Duodenal mucosa (tissue), 2 donors: ENCODE results near the gene SEC14L1.

Experiments used
- H3K27ac ChIP-seq: one replicate; pipeline ENCODE4 v1.7.0; 2013; ENCODE audit warnings: low read depth, low read length
- H3K27me3 ChIP-seq, 2 donors: one replicate each; pipeline ENCODE4 v1.7.0; 2013; ENCODE audit warnings: low read length in 2 of 2, control low read depth in 1 of 2; ENCODE audit not compliant: insufficient read depth in 2 of 2, control insufficient read depth in 1 of 2
- H3K36me3 ChIP-seq, 2 donors: one replicate each; pipeline ENCODE4 v1.7.0; 2013; ENCODE audit warnings: low read length in 2 of 2, control low read depth in 1 of 2; ENCODE audit not compliant: insufficient read depth in 2 of 2, control insufficient read depth in 1 of 2
- H3K4me1 ChIP-seq, 2 donors: one replicate each; pipeline ENCODE4 v1.7.0; 2013; ENCODE audit warnings: low read length in 2 of 2, control low read depth in 1 of 2; ENCODE audit not compliant: insufficient read depth in 2 of 2, control insufficient read depth in 1 of 2
- H3K4me3 ChIP-seq, 2 donors: one replicate each; pipeline ENCODE4 v1.7.0; 2013; ENCODE audit warnings: low read length in 2 of 2, low read depth in 1 of 2
- H3K9ac ChIP-seq, 2 donors: one replicate each; pipeline ENCODE4 v1.7.0; 2013; ENCODE audit warnings: low read length in 2 of 2, low read depth in 1 of 2
- H3K9me3 ChIP-seq, 2 donors: one replicate each; pipeline ENCODE4 v1.7.0; 2013; ENCODE audit warnings: low read length in 2 of 2, control low read depth in 1 of 2; ENCODE audit not compliant: control insufficient read depth in 1 of 2

Gene SEC14L1

DNA sequence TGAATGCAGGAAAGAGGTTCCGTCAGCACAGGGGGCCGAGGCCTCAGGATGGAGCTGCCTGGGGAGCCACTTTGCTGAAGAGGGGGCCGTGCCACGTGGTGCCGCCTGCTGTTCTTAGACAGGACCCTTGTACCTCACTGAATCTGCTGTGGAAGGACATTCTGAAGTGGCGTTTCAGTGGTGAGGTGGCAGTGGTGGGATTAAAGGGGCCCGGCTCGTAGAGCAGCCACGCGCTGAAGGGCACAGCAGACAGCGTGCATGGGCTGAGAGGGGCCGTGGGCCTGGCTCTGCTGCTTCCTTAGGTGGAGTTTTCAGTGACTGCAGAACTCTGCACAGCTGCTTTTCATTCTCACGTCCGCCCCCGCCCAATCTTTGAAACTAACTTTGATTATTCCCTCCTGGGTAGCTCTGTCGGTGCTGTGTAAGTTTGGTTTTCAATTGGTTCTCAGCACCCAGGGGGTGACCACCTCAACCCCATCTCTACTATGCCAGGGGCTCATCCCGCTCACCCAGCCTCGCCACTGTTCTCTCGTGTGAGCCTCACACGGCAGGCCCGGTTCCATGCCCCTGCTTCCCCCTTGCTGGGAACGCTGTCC lies 70.3 kb downstream of the SEC14L1 start:
- peaks cover 6 to 10% of the 10 kb centered on the region in 2 donors for H3K4me1 ChIP-seq
- no peak overlapping the region for H3K27ac ChIP-seq
- peaks cover 53 to 81% of the 10 kb centered on the region in 2 donors for H3K36me3 ChIP-seq
- H3K9me3 ChIP-seq, result no peaks in the 10 kb centered on the region
- H3K4me3 ChIP-seq, result no peak overlapping the region
- H3K27me3 ChIP-seq, result no peaks in the 10 kb centered on the region
- H3K9ac ChIP-seq, result no peak overlapping the region

DNA sequence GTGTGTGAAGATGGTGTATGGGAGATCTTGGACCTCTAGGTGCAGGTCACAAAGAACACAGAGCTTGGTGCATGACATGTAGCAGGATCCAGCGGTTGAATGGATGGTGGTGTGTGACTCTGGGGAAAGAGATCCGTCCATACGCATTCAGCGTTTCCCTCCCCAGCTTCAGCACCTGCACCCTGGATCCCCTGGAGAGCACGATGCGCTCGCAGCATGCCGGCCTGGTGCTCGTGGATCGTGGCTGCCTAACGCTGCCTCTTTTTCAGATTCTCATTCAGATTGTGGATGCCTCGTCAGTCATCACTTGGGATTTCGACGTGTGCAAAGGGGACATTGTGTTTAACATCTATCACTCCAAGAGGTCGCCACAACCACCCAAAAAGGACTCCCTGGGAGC lies 70.9 kb downstream of the SEC14L1 start:
- no peak overlapping the region for H3K4me3 ChIP-seq
- H3K4me1 ChIP-seq, result peaks cover 6 to 10% of the 10 kb centered on the region in 2 donors
- H3K27ac ChIP-seq, result no peak overlapping the region
- H3K9me3 ChIP-seq, result no peaks in the 10 kb centered on the region
- no peak overlapping the region for H3K9ac ChIP-seq
- peaks cover 47 to 79% of the 10 kb centered on the region in 2 donors for H3K36me3 ChIP-seq
- H3K27me3 ChIP-seq, result no peaks in the 10 kb centered on the region

DNA sequence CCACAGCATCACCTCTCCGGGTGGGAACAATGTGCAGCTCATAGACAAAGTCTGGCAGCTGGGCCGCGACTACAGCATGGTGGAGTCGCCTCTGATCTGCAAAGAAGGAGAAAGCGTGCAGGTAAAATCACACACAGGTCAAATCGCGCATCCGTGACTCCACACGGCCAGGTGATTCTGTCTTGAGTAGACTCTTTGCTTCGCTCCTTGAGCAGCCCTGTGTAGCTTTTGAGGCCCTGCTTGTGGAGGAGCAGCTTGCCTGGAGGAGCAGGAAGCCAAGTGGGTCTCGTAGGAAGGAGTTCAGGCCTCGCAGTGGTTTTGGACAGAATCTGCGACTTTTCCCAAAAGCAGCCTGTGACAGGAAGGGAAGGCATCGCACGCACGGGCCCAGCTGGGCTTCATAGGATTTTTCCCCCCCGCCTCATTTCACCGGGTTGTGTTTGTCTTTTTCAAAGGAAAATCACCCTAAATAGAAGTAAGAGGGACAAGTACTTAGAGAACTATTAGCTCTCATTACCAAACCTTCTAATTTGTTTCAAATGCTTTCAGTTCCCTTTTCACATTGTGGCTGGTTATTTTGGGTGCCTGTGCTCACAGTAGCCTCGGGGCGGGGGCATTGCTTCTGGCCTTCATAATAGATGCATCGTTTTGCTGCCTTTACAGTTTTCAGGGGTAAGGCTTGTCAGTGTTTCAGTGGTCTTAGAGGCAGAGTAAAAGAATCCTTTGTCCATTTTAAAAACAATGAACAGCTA lies 71.5 kb downstream of the SEC14L1 start:
- H3K9me3 ChIP-seq, result no peaks in the 10 kb centered on the region
- peaks cover 8 to 11% of the 10 kb centered on the region in 2 donors for H3K4me1 ChIP-seq
- no peak overlapping the region for H3K27ac ChIP-seq
- H3K9ac ChIP-seq, result peak overlapping the region in 1 of 2 donors; percentile 12
- H3K4me3 ChIP-seq, result no peak overlapping the region
- H3K36me3 ChIP-seq, result peaks cover 48 to 82% of the 10 kb centered on the region in 2 donors
- H3K27me3 ChIP-seq, result no peaks in the 10 kb centered on the region

DNA sequence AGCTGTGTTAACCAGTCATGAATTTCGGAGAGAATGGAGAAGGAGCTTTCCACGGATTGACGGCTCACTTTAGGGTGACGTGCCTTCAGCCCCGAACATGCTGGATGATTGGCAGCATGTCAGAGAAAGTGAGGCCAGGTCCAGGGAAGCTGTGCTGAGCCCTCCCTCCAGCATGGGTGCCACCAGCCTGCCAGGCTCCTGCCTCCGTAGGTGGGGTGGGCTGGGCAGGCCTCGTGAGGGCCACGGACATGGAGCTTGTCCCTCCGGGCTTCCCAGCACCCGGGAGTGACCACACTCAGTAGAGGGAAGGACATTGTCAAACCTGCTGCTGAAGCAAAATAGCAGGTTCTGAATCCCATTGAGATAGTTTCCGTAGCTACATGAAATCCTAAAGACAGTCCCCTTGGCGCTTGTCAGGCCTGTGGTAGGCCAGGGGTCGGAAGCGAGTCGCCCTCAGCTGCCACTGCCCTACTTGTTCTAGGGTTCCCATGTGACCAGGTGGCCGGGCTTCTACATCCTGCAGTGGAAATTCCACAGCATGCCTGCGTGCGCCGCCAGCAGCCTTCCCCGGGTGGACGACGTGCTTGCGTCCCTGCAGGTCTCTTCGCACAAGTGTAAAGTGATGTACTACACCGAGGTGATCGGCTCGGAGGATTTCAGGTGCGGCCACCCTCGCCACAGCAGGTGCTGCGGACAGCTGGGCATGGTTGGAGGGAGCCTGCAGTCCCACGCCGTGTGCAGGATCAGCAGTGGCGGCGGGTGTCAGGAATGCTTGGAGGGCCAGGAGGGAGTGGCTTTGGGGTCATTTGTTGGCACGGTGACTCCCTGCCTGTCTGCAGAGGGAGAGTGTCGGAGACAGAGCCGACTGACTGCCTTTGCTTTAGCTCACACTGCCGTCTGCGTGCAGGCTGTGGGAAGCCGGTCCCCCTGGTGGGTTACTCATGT lies 72.3 kb downstream of the SEC14L1 start:
- no peaks in the 10 kb centered on the region for H3K27me3 ChIP-seq
- H3K36me3 ChIP-seq, result peaks cover 50 to 82% of the 10 kb centered on the region in 2 donors
- H3K4me1 ChIP-seq, result peaks cover 11 to 19% of the 10 kb centered on the region in 2 donors
- H3K9ac ChIP-seq, result peak overlapping the region in 1 of 2 donors; percentile 12
- H3K4me3 ChIP-seq, result no peak overlapping the region
- no peak overlapping the region for H3K27ac ChIP-seq
- H3K9me3 ChIP-seq, result no peaks in the 10 kb centered on the region

DNA sequence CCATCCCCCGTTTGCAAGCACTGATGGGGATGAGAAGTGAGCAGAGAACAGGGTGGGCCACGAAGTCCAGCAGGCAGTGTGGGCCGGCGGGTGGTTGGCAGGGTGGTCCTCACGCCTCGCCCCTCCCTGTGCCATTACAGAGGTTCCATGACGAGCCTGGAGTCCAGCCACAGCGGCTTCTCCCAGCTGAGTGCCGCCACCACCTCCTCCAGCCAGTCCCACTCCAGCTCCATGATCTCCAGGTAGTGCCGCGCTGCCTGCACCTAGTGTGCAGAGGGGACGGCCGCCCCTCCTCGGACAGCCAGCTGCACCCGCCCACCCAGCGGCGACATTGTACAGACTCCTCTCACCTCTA lies 73.0 kb downstream of the SEC14L1 start:
- Histone ChIP-seq H3K27ac (no peak overlapping the region), H3K9me3 (no peaks in the 10 kb centered on the region), H3K4me3 (no peak overlapping the region), H3K4me1 (peaks cover 11 to 19% of the 10 kb centered on the region in 2 donors), H3K27me3 (no peaks in the 10 kb centered on the region), H3K36me3 (peaks cover 49 to 79% of the 10 kb centered on the region in 2 donors), H3K9ac (no peak overlapping the region)

DNA sequence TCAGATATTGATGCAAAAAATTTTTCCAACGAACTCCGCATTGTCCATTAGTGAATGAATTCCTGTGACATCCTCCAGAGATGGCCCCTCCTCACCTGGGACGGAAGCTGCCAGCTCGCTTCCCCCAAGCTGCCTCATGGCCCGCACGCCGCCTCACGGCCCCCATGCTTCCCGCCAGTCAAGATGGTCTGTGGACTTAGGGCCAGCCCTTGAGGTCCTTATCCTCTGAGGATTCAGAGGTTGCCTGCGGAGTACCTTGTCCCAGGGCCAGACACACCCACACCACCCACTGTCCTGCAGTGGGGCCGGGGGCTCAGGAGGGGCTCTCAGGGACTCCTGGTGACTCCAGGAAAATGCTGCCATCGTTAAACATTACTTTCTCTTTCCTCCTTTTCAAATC lies 73.6 kb downstream of the SEC14L1 start:
- no peaks in the 10 kb centered on the region for H3K27me3 ChIP-seq
- H3K9ac ChIP-seq, result no peak overlapping the region
- no peak overlapping the region for H3K27ac ChIP-seq
- no peaks in the 10 kb centered on the region for H3K9me3 ChIP-seq
- H3K4me3 ChIP-seq, result no peak overlapping the region
- peaks cover 44 to 79% of the 10 kb centered on the region in 2 donors for H3K36me3 ChIP-seq
- peaks cover 11 to 19% of the 10 kb centered on the region in 2 donors for H3K4me1 ChIP-seq

DNA sequence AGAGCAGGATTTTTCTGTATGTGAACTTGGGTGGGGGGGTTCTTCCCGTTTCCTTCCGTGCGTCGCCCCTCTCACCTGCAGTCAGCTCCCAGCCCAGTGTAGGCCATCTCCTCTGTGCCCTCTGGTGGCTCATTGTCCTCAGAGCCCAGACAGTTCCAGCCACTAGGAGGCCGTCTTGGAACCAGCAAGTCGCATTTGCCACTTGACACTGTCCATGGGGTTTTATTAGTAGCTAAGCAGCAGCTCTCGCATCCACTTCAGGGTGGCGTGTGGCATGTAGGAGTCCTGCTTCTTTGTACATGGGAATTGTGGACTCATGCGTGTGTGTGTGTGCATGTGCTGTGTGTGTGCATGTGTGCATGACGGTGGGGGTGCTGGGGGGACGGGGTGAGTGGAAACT lies 74.0 kb downstream of the SEC14L1 start:
- no peak overlapping the region for H3K4me3 ChIP-seq
- no peaks in the 10 kb centered on the region for H3K9me3 ChIP-seq
- peaks cover 11 to 19% of the 10 kb centered on the region in 2 donors for H3K4me1 ChIP-seq
- peaks cover 42 to 75% of the 10 kb centered on the region in 2 donors for H3K36me3 ChIP-seq
- no peaks in the 10 kb centered on the region for H3K27me3 ChIP-seq
- H3K27ac ChIP-seq, result no peak overlapping the region
- no peak overlapping the region for H3K9ac ChIP-seq

DNA sequence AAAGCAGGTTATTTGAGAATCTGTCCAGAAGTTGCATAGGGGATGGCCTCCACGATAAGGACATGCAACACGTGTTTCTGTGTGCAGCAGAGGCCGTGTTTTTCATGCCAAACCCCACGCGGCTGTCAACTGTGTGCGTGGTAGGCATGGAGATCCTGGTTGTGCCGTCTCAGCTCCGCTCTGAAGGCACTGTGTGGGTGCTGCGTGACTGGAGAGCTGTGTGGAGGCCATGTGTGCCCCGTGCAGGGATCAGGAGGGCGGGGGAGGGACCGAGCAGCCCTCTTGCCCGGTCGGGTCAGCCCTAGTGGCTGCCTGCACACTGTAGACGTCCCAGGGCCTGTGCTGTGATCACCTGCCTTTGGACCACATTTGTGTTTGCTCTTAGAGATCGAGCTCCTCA lies 74.5 kb downstream of the SEC14L1 start:
- peaks cover 10 to 19% of the 10 kb centered on the region in 2 donors for H3K4me1 ChIP-seq
- no peaks in the 10 kb centered on the region for H3K9me3 ChIP-seq
- peaks cover 38 to 71% of the 10 kb centered on the region in 2 donors for H3K36me3 ChIP-seq
- H3K4me3 ChIP-seq, result no peak overlapping the region
- H3K27ac ChIP-seq, result no peak overlapping the region
- no peak overlapping the region for H3K9ac ChIP-seq
- H3K27me3 ChIP-seq, result no peaks in the 10 kb centered on the region

DNA sequence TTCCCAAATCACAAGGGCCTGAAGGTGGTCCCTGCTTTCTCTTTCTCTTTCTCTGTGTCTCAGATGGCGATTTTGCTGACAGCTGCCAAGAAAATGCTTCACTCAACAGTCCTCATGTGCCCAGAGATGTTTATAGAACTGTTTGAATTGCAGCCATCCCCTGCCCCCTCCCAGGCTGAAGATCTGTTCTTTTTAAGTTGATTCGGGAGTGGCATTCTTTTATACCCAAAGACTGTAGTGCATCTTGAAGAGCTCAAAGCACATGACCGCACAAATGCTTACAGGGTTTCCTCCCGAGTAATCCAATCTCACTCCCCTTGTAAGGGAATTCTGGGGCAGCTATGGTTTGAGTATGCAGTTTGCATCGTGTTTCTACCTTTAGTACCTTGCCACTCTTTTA lies 75.7 kb downstream of the SEC14L1 start:
- H3K27ac ChIP-seq, result no peak overlapping the region
- H3K27me3 ChIP-seq, result no peaks in the 10 kb centered on the region
- no peak overlapping the region for H3K4me3 ChIP-seq
- no peaks in the 10 kb centered on the region for H3K9me3 ChIP-seq
- H3K36me3 ChIP-seq, result peaks cover 26 to 60% of the 10 kb centered on the region in 2 donors
- no peak overlapping the region for H3K9ac ChIP-seq
- peaks cover 6 to 16% of the 10 kb centered on the region in 2 donors for H3K4me1 ChIP-seq

DNA sequence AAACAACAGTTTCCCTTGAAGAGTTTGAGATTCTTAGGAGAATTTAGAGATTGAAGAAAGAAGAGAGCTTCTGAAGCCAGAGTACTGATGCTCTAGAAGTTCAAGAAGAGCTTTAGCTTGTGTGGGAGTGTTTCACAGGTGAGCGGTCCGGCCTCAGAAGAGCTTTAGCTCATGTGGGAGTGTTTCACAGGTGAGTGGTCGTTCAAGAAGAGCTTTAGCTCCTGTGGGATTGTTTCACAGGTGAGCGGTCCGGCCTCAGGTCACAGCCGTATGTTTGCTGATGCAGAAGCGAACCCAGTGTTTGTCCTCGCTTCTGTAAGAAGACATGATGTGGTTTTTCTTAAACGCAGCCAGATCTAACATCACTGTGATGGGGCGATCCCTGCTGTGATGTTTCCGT lies 76.4 kb downstream of the SEC14L1 start:
- Histone ChIP-seq H3K27me3 (no peaks in the 10 kb centered on the region), H3K4me1 (peaks cover 6 to 13% of the 10 kb centered on the region in 2 donors), H3K36me3 (peaks cover 21 to 53% of the 10 kb centered on the region in 2 donors), H3K4me3 (no peak overlapping the region), H3K9me3 (no peaks in the 10 kb centered on the region), H3K27ac (no peak overlapping the region), H3K9ac (no peak overlapping the region)
